ENCODE data around the gene CD200R1.

CD200R1 gene

GRCh38 chr3:112874725-112875124 is 100.2 kb downstream of the CD200R1 start:
- H3K4me1 ChIP-seq (ENCODE audit: insufficient read depth, low read length): peaks cover 10% of the 10 kb centered on the region; the same call in 1 of the 2 replicates
- H3K27me3 ChIP-seq (ENCODE audit: insufficient read depth, low read length): no peaks in the 10 kb centered on the region
- H3K27ac ChIP-seq (ENCODE audit: low read length): no peak overlapping the region
- no peak overlapping the region for H3K4me3 ChIP-seq (ENCODE audit: low read length)
- no peaks in the 10 kb centered on the region for H3K9me3 ChIP-seq (ENCODE audit: insufficient read depth, low read depth, low read length)
- H3K9ac ChIP-seq (ENCODE audit: low read depth, low read length): no peak overlapping the region
- H3K36me3 ChIP-seq (ENCODE audit: insufficient read depth, low read depth, low read length): no peaks in the 10 kb centered on the region

GRCh38 chr3:112873632-112874031 is 101.3 kb downstream of the CD200R1 start:
- H3K4me1 ChIP-seq (ENCODE audit: insufficient read depth, low read length): peaks cover 10% of the 10 kb centered on the region; the same call in 1 of the 2 replicates
- H3K27ac ChIP-seq (ENCODE audit: low read length): no peak overlapping the region

GRCh38 chr3:112871735-112872134 is 103.2 kb downstream of the CD200R1 start:
- Histone ChIP-seq H3K27me3 (ENCODE audit: insufficient read depth, low read length) (no peaks in the 10 kb centered on the region), H3K27ac (ENCODE audit: low read length) (no peak overlapping the region), H3K9ac (ENCODE audit: low read depth, low read length) (no peak overlapping the region), H3K4me3 (ENCODE audit: low read length) (no peak overlapping the region), H3K36me3 (ENCODE audit: insufficient read depth, low read depth, low read length) (no peaks in the 10 kb centered on the region), H3K9me3 (ENCODE audit: insufficient read depth, low read depth, low read length) (no peaks in the 10 kb centered on the region), H3K4me1 (ENCODE audit: insufficient read depth, low read length) (peaks cover 10% of the 10 kb centered on the region; the same call in 1 of the 2 replicates)

More at GRCh38 chr3:112873632-112874031, 101.3 kb downstream of the CD200R1 start:
- Histone ChIP-seq H3K9ac (ENCODE audit: low read depth, low read length) (no peak overlapping the region), H3K36me3 (ENCODE audit: insufficient read depth, low read depth, low read length) (no peaks in the 10 kb centered on the region), H3K9me3 (ENCODE audit: insufficient read depth, low read depth, low read length) (no peaks in the 10 kb centered on the region), H3K27me3 (ENCODE audit: insufficient read depth, low read length) (no peaks in the 10 kb centered on the region), H3K4me3 (ENCODE audit: low read length) (no peak overlapping the region)

Data from iPS-20b (cell line).